Osteocyte (in vitro differentiated cells): ENCODE measurements around the gene HDAC4. TPM values are rescaled to one million over a fixed set of nuclear protein-coding genes. Genes with fewer than 3 reads are reported as not detected.

Experiments used
- DNase-seq: peaks from one replicate; pipeline ENCODE4 v3.0.0; 2021; ENCODE audit warnings: mixed read lengths; ENCODE audit not compliant: unreplicated experiment; ENCODE audit errors: extremely low spot score
- H3K27ac Mint-ChIP-seq: one replicate; pipeline ENCODE4 v1.8.0; 2021; ENCODE audit warnings: mild to moderate bottlenecking, mixed read lengths; ENCODE audit not compliant: unreplicated experiment
- H3K27me3 Mint-ChIP-seq: one replicate; pipeline ENCODE4 v1.8.0; 2021; ENCODE audit warnings: mixed read lengths; ENCODE audit not compliant: unreplicated experiment
- H3K36me3 Mint-ChIP-seq: one replicate; pipeline ENCODE4 v1.8.0; 2021; ENCODE audit warnings: mixed read lengths; ENCODE audit not compliant: unreplicated experiment
- H3K4me1 Mint-ChIP-seq: one replicate; pipeline ENCODE4 v1.8.0; 2021; ENCODE audit warnings: mixed read lengths; ENCODE audit not compliant: unreplicated experiment
- H3K4me3 Mint-ChIP-seq: one replicate; pipeline ENCODE4 v1.8.0; 2021; ENCODE audit warnings: mild to moderate bottlenecking, moderate library complexity, mixed read lengths; ENCODE audit not compliant: unreplicated experiment
- H3K9me3 Mint-ChIP-seq: one replicate; pipeline ENCODE4 v1.8.0; 2021; ENCODE audit warnings: mixed read lengths; ENCODE audit not compliant: unreplicated experiment
- CTCF ChIP-seq: fragments of 200-600 bp; sonication (generic); IDR thresholded peaks from 2 replicates; pipeline ENCODE4 v1.5.0; 2021; ENCODE audit warnings: antibody characterized with exemption, mild to moderate bottlenecking, moderate library complexity
- total RNA-seq: library from RNA; stranded (reverse); gene quantifications from 2 replicates; pipeline ENCODE4 v1.2.1, GENCODE V29; 2021

HDAC4 gene
- total RNA-seq, 1 donor from 2014 or later = 30.3 TPM

GRCh38 chr2:239370876-239371725, 29.7 kb downstream of the HDAC4 start:
- Mint-ChIP-seq H3K9me3 (no peaks in the 10 kb centered on the region), H3K36me3 (no peaks in the 10 kb centered on the region), H3K4me1 (peaks cover 5% of the 10 kb centered on the region), H3K27me3 (no peaks in the 10 kb centered on the region), H3K4me3 (no peak overlapping the region), H3K27ac (no peak overlapping the region)
- TF ChIP-seq CTCF = no peak
- DNase-seq = no peak

- H3K9me3 Mint-ChIP-seq = no peaks in the 10 kb centered on the region
- H3K27me3 Mint-ChIP-seq = no peaks in the 10 kb centered on the region
- no peaks in the 10 kb centered on the region for H3K36me3 Mint-ChIP-seq
- peaks cover 5% of the 10 kb centered on the region for H3K4me1 Mint-ChIP-seq
- DNase-seq = no peak
- H3K27ac Mint-ChIP-seq = no peak overlapping the region
- no peak overlapping the region for H3K4me3 Mint-ChIP-seq
- no peak for TF ChIP-seq CTCF
Observed at GRCh38 chr2:239370403-239370802, 30.4 kb downstream of the HDAC4 start.

GRCh38 chr2:239369631-239370161, 31.1 kb downstream of the HDAC4 start:
- no peak overlapping the region for H3K27ac Mint-ChIP-seq
- no peaks in the 10 kb centered on the region for H3K36me3 Mint-ChIP-seq
- peaks cover 5% of the 10 kb centered on the region for H3K4me1 Mint-ChIP-seq
- DNase-seq = no peak
- H3K9me3 Mint-ChIP-seq = no peaks in the 10 kb centered on the region
- TF ChIP-seq CTCF = no peak
- no peaks in the 10 kb centered on the region for H3K27me3 Mint-ChIP-seq
- no peak overlapping the region for H3K4me3 Mint-ChIP-seq

- DNase-seq = no peak
- no peak overlapping the region for H3K4me3 Mint-ChIP-seq
- no peak overlapping the region for H3K27ac Mint-ChIP-seq
- H3K4me1 Mint-ChIP-seq = peaks cover 5% of the 10 kb centered on the region
- no peaks in the 10 kb centered on the region for H3K9me3 Mint-ChIP-seq
- no peak for TF ChIP-seq CTCF
- H3K27me3 Mint-ChIP-seq = no peaks in the 10 kb centered on the region
- H3K36me3 Mint-ChIP-seq = no peaks in the 10 kb centered on the region
Observed at GRCh38 chr2:239368906-239369552, 31.8 kb downstream of the HDAC4 start.

GRCh38 chr2:239368321-239368720, 32.5 kb downstream of the HDAC4 start:
- Mint-ChIP-seq H3K36me3 (no peaks in the 10 kb centered on the region), H3K27me3 (no peaks in the 10 kb centered on the region), H3K4me1 (peaks cover 5% of the 10 kb centered on the region), H3K9me3 (no peaks in the 10 kb centered on the region), H3K4me3 (no peak overlapping the region), H3K27ac (no peak overlapping the region)
- TF ChIP-seq CTCF = no peak
- DNase-seq = no peak
